Transverse colon (tissue), 3 donors: ENCODE results near the gene ALPG.

Experiments used
- EP300 ChIP-seq: sonication (generic); formaldehyde crosslinking; IDR thresholded peaks from one replicate; pipeline ENCODE4 v1.6.1; 2017; ENCODE audit warnings: antibody characterized with exemption, low read depth
- TF ChIP-seq, protein P1 (sequence below), 5 experiments: fragments of 200-600 bp in 3 of 5; fragments of 450-650 bp in 2 of 5; sonication (generic) in 3 of 5; IDR thresholded peaks; 1 replicate in 2 of 5; 2 replicates in 3 of 5; pipeline ENCODE4 v1.5.1; 2016 to 2017; ENCODE audit warnings: antibody characterized with exemption in 5 of 5, inconsistent platforms in 3 of 5, mild to moderate bottlenecking in 2 of 5, moderate library complexity in 1 of 5

GRCh38 chr2:232438951-232439757, 32.5 kb downstream of the ALPG start:
- TF ChIP-seq, protein P1, sequence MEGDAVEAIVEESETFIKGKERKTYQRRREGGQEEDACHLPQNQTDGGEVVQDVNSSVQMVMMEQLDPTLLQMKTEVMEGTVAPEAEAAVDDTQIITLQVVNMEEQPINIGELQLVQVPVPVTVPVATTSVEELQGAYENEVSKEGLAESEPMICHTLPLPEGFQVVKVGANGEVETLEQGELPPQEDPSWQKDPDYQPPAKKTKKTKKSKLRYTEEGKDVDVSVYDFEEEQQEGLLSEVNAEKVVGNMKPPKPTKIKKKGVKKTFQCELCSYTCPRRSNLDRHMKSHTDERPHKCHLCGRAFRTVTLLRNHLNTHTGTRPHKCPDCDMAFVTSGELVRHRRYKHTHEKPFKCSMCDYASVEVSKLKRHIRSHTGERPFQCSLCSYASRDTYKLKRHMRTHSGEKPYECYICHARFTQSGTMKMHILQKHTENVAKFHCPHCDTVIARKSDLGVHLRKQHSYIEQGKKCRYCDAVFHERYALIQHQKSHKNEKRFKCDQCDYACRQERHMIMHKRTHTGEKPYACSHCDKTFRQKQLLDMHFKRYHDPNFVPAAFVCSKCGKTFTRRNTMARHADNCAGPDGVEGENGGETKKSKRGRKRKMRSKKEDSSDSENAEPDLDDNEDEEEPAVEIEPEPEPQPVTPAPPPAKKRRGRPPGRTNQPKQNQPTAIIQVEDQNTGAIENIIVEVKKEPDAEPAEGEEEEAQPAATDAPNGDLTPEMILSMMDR (IDR thresholded peaks at IDR 0.05) = peak; percentile 49 to 72 (median 51)
- no peak for TF ChIP-seq EP300
